Fibroblast of the aortic adventitia (primary cell): ENCODE data around the gene DDX4. TPM values are rescaled to one million over a fixed set of nuclear protein-coding genes. Genes with fewer than 3 reads are reported as not detected.
A peak's percentile ranks its signal among the peaks of the same experiment; 100 is the strongest.

ENCODE experiments used
- DNase-seq: peaks from one replicate; pipeline ENCODE4 v3.0.0-alpha.2; 2010; ENCODE audit warnings: low read depth
- H3K4me3 ChIP-seq: 2 replicates; pipeline ENCODE4 v1.5.1; 2011; ENCODE audit warnings: low read depth, mild to moderate bottlenecking, control low read depth, low read length, moderate library complexity
- CTCF ChIP-seq: IDR thresholded peaks from 2 replicates; pipeline ENCODE4 v1.5.1; 2011; ENCODE audit warnings: mild to moderate bottlenecking, low read length, control low read depth, inconsistent platforms; ENCODE audit not compliant: insufficient read depth
- total RNA-seq: library from RNA; depleted of rRNA; stranded (reverse); fragments of >200 nt; gene quantifications from 2 replicates; pipeline ENCODE4 v1.2.3, GENCODE V29; 2012; ENCODE audit warnings: low replicate concordance

The DDX4 gene
- total RNA-seq, 1 donor = not detected

GRCh38 chr5:55700745-55701144 is 37.1 kb upstream of the DDX4 start:
- TF ChIP-seq CTCF = no peak
- no peak overlapping the region for H3K4me3 ChIP-seq

GRCh38 chr5:55701462-55702103 is 36.3 kb upstream of the DDX4 start:
- no peak for DNase-seq
- no peak for TF ChIP-seq CTCF
- no peak overlapping the region for H3K4me3 ChIP-seq

More at GRCh38 chr5:55700745-55701144, 37.1 kb upstream of the DDX4 start:
- DNase-seq = no peak

- no peak overlapping the region for H3K4me3 ChIP-seq
- no peak for TF ChIP-seq CTCF
- no peak for DNase-seq
Measured at GRCh38 chr5:55702598-55703345, 35.1 kb upstream of the DDX4 start.

- no peak for DNase-seq
- no peak for TF ChIP-seq CTCF
- no peak overlapping the region for H3K4me3 ChIP-seq
Measured at GRCh38 chr5:55706230-55706629, 31.6 kb upstream of the DDX4 start.

GRCh38 chr5:55708732-55709131 is 29.1 kb upstream of the DDX4 start:
- no peak for TF ChIP-seq CTCF
- H3K4me3 ChIP-seq = no peak overlapping the region
- peak; percentile 16 for DNase-seq

- peak overlapping the region; percentile 94 for H3K4me3 ChIP-seq
- DNase-seq = no peak
- TF ChIP-seq CTCF = no peak
Measured at GRCh38 chr5:55711507-55712022, 26.3 kb upstream of the DDX4 start.
